G401 (cell line): Measurements from ENCODE around the gene ARIH1. TPM values are rescaled to one million over a fixed set of nuclear protein-coding genes. Genes with fewer than 3 reads are reported as not detected.

ENCODE experiments used
- DNase-seq: peaks from one replicate; pipeline ENCODE4 v3.0.0-alpha.2; 2015; ENCODE audit warnings: low spot score
- in situ Hi-C: cut with HindIII; loops from 2 replicates; pipeline ENCODE4 v1.10.0; 2016; ENCODE audit warnings: low sequenced_read_pairs, mixed read lengths
- total RNA-seq: library from RNA; depleted of rRNA; stranded (reverse); fragments of >200 nt; shearing (Covaris generic); gene quantifications from 2 replicates; pipeline ENCODE4 v1.2.3, GENCODE V29; 2014

Gene ARIH1
- total RNA-seq, 1 experiment from 2014 or later: 42.0 TPM

- DNase-seq: no peak
- in situ Hi-C loops: no loop called here
These were observed 9.1 kb downstream of the ARIH1 start for GRCh38 chr15:72483279-72483678.

GRCh38 chr15:72486144-72486543 lies 12.0 kb downstream of the ARIH1 start:
- DNase-seq: no peak
- in situ Hi-C loops: no loop called here

- in situ Hi-C loops: no loop called here
- no peak for DNase-seq
These were observed 13.1 kb downstream of the ARIH1 start for GRCh38 chr15:72487070-72487797.

GRCh38 chr15:72488558-72488957 lies 14.4 kb downstream of the ARIH1 start:
- in situ Hi-C loops: no loop called here
- no peak for DNase-seq

GRCh38 chr15:72489943-72490554 lies 15.9 kb downstream of the ARIH1 start:
- in situ Hi-C loops: no loop called here
- DNase-seq: no peak

GRCh38 chr15:72491768-72492167 lies 17.6 kb downstream of the ARIH1 start:
- in situ Hi-C loops: no loop called here
- no peak for DNase-seq

- in situ Hi-C loops: no loop called here
- DNase-seq: no peak
These were observed 18.6 kb downstream of the ARIH1 start for GRCh38 chr15:72492733-72493132.

GRCh38 chr15:72493220-72493619 lies 19.1 kb downstream of the ARIH1 start:
- in situ Hi-C loops: no loop called here
- DNase-seq: no peak

- no peak for DNase-seq
- in situ Hi-C loops: no loop called here
These were observed 20.9 kb downstream of the ARIH1 start for GRCh38 chr15:72495007-72495406.

GRCh38 chr15:72496783-72497182 lies 22.7 kb downstream of the ARIH1 start:
- no peak for DNase-seq
- in situ Hi-C loops: no loop called here

- no peak for DNase-seq
- in situ Hi-C loops: no loop called here
These were observed 23.3 kb downstream of the ARIH1 start for GRCh38 chr15:72497402-72497801.

- DNase-seq: no peak
- in situ Hi-C loops: no loop called here
These were observed 28.2 kb downstream of the ARIH1 start for GRCh38 chr15:72502220-72502809.

GRCh38 chr15:72503147-72503546 lies 29.0 kb downstream of the ARIH1 start:
- in situ Hi-C loops: no loop called here
- no peak for DNase-seq

- no peak for DNase-seq
- in situ Hi-C loops: no loop called here
These were observed 33.4 kb downstream of the ARIH1 start for GRCh38 chr15:72507402-72508092.

GRCh38 chr15:72509484-72509883 lies 35.4 kb downstream of the ARIH1 start:
- DNase-seq: no peak
- in situ Hi-C loops: no loop called here

GRCh38 chr15:72511536-72511935 lies 37.4 kb downstream of the ARIH1 start:
- in situ Hi-C loops: no loop called here
- no peak for DNase-seq

GRCh38 chr15:72515591-72516389 lies 41.7 kb downstream of the ARIH1 start:
- no peak for DNase-seq
- in situ Hi-C loops: no loop called here

GRCh38 chr15:72516777-72517176 lies 42.6 kb downstream of the ARIH1 start:
- DNase-seq: no peak
- in situ Hi-C loops: no loop called here

- DNase-seq: no peak
- in situ Hi-C loops: no loop called here
These were observed 47.6 kb downstream of the ARIH1 start for GRCh38 chr15:72521682-72522081.
